AG09319 (cell line): ENCODE results near the gene SLC38A2.

Source experiments
- DNase-seq: peaks from one replicate; pipeline ENCODE4 v3.0.0-alpha.2; 2010; ENCODE audit warnings: low read depth; ENCODE audit errors: extremely low read depth
- CTCF ChIP-seq: IDR thresholded peaks from 2 replicates; pipeline ENCODE4 v1.5.1; 2011; ENCODE audit warnings: low read depth, mild to moderate bottlenecking, inconsistent platforms, low read length, moderate library complexity

Gene SLC38A2

DNA sequence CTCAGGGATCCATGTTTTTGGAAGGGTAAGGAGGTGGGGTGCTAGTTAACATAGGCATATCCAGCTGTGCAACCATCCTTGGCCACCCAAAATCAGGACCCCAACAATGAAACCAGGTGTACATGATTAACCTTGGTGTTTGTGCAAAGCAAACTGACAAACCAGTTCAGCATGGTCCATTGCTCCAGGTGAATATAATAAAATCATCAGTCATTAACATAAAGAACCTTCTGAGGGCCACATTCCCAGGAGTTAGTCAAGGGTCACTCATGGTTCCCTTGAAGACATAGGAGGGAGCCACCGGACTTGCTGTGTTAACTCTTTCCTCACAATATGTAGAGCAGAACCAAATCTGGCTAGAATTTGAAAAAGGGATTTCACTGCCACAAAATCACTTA is 17.8 kb downstream of the SLC38A2 start:
- DNase-seq: no peak
- no peak for TF ChIP-seq CTCF

DNA sequence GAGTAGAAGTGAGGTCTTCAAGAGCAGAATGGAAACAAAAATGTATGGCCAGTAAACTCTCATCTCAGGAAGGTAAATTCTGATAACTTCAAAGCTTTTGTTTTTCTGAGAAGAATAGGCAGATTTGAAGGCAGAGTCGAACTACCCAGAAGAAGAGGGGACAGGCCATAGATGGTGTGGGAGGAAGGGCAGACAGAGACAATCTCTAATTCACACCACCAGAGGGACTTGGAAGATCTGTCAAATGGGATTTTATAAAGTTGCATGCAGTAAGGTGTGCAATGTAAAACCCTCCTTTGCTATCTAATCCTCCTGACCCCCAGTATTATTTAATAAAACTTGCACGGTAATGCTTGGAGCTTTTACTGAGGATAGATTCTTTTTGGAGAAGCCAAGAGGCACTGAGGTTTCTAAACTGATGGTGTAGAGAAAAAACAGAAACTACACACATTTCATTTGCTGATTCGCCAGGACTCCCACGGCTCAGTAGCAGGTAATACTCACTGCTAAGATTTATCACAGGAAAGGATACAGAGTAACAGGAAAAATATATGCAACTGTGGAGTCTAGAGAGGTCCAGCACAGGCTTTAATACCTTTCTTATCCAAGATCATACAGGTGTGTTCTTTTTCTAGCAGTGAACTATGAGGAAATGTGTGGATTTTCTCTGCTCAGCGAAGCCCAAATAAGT is 18.3 kb downstream of the SLC38A2 start:
- no peak for TF ChIP-seq CTCF
- no peak for DNase-seq

- no peak for DNase-seq
- no peak for TF ChIP-seq CTCF
Observed at GRCh38 chr12:46351886-46352650, 20.5 kb downstream of the SLC38A2 start.

DNA sequence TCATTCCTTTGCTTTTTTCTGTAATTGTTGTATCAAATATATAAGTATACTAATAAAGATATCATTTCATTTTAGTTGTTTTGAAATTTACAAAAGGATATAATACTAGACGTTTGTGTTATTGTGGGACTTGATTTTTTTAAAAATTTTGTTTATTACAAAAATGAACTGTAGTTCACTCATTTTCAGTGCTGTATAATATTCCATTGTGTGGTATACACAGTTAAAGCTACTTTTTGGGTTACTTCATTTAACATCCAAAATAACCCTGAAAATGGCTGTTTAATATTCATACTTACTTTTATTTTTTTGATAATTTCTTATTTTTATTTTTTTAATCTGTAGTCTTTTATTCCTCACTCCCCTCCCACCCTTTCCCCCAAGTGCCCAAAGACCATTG is 21.4 kb downstream of the SLC38A2 start:
- no peak for TF ChIP-seq CTCF
- no peak for DNase-seq

DNA sequence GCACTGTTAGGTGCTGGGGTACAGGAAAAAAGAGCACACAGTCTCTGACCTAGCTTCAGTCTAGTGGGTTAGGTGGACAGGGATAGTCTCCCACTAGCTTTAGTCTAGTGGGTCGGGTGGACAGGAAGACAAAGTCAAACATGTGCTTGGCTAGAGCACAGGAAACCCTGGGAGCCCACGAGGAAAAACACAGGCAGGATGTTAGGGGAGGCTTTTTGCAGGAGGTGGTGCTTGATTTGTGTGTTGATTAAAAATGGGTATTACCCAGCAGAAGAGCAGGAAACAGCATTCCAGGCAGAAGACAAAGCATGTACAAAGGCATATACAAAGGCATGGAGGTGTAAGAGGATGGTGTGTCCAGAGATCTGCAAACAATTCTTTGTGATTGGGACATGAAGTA is 23.3 kb downstream of the SLC38A2 start:
- no peak for TF ChIP-seq CTCF
- no peak for DNase-seq

DNA sequence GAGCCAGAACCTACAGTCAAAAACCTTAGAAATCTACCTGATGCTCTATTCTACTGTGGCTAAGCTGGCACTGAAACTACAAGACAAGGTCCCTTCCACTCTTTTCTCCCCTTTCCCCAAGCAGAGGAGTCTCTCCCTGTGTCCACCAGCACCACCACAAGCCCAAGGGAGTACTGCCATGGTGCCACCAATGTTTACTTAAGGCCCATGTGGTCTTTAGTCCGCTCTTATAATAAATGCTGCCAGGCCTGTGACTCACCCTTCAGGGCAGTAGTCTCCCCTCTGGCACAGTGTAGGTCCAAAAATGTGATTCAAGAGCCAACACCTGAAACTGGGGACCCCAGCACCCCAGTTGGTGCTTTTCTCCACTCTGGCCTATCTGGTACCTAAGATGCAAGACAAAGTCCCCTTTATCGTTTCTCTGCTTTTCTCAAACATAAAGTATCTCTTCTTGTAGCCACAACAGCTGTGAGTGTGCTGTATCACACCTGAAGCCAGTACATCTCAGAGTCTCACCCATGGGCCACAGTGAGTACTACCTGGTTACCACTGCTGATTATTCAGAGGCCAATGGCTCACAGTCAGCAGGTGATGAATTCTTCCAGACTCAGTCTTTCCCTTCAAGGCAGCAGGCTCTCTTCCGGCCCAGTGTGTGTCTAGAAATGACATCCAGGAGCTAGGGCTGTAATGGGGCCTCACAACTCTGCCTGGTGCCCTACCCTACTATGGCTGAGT is 29.3 kb downstream of the SLC38A2 start:
- no peak for DNase-seq
- no peak for TF ChIP-seq CTCF

- no peak for DNase-seq
- TF ChIP-seq CTCF: peak; percentile 51
Observed at GRCh38 chr12:46342562-46343033, 30.0 kb downstream of the SLC38A2 start.
